ENCODE results near the gene DSCAML1. TPM values are rescaled to one million over a fixed set of nuclear protein-coding genes. Genes with fewer than 3 reads are reported as not detected.

The DSCAML1 gene
- total and polyA plus RNA-seq, 12 donors: 0.16 to 1.5 (median 0.57) TPM

- no peak for DNase-seq
These were observed 126.6 kb downstream of the DSCAML1 start for GRCh38 chr11:117670443-117670842.

GRCh38 chr11:117669616-117670015 is 127.4 kb downstream of the DSCAML1 start:
- no peaks in the 10 kb centered on the region for H3K9me3 ChIP-seq
- no peak overlapping the region for H3K4me3 ChIP-seq
- 95 to 97% methylated on average over 4 of the region's 4 CpGs for WGBS, 2 donors
- peaks cover 0 to 16% (median 0%) of the 10 kb centered on the region in 9 donors for H3K4me1 ChIP-seq
- no peaks in the 10 kb centered on the region for H3K36me3 ChIP-seq
- DNase-seq: no peak
- H3K27ac ChIP-seq: no peak overlapping the region
- intact Hi-C loops (cut with DNase I): no loop called here
- TF ChIP-seq, protein P1, sequence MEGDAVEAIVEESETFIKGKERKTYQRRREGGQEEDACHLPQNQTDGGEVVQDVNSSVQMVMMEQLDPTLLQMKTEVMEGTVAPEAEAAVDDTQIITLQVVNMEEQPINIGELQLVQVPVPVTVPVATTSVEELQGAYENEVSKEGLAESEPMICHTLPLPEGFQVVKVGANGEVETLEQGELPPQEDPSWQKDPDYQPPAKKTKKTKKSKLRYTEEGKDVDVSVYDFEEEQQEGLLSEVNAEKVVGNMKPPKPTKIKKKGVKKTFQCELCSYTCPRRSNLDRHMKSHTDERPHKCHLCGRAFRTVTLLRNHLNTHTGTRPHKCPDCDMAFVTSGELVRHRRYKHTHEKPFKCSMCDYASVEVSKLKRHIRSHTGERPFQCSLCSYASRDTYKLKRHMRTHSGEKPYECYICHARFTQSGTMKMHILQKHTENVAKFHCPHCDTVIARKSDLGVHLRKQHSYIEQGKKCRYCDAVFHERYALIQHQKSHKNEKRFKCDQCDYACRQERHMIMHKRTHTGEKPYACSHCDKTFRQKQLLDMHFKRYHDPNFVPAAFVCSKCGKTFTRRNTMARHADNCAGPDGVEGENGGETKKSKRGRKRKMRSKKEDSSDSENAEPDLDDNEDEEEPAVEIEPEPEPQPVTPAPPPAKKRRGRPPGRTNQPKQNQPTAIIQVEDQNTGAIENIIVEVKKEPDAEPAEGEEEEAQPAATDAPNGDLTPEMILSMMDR (IDR thresholded peaks at IDR 0.05): no peak
- ATAC-seq: no peak
- no peaks in the 10 kb centered on the region for H3K27me3 ChIP-seq

More at GRCh38 chr11:117670443-117670842, 126.6 kb downstream of the DSCAML1 start:
- intact Hi-C loops (cut with DNase I): no loop called here
- Histone ChIP-seq H3K27me3 (no peaks in the 10 kb centered on the region), H3K36me3 (no peaks in the 10 kb centered on the region), H3K4me1 (peaks cover 0 to 8% (median 0%) of the 10 kb centered on the region in 9 donors), H3K4me3 (no peak overlapping the region), H3K9me3 (no peaks in the 10 kb centered on the region), H3K27ac (no peak overlapping the region)
- 82 to 85% methylated on average over 5 of the region's 5 CpGs for WGBS, 2 donors
- TF ChIP-seq, protein P1 (IDR thresholded peaks at IDR 0.05): no peak
- ATAC-seq: no peak

GRCh38 chr11:117669062-117669461 is 128.0 kb downstream of the DSCAML1 start:
- TF ChIP-seq, protein P1 (IDR thresholded peaks at IDR 0.05): no peak
- ATAC-seq (no peak), DNase-seq (no peak)
- intact Hi-C loops (cut with DNase I): no loop called here
- Histone ChIP-seq H3K27me3 (no peaks in the 10 kb centered on the region), H3K4me3 (no peak overlapping the region), H3K27ac (no peak overlapping the region), H3K36me3 (no peaks in the 10 kb centered on the region), H3K9me3 (no peaks in the 10 kb centered on the region), H3K4me1 (peaks cover 0 to 21% (median 0%) of the 10 kb centered on the region in 9 donors)
- 90 to 91% methylated on average over 4 of the region's 4 CpGs for WGBS, 2 donors

GRCh38 chr11:117668321-117668751 is 128.7 kb downstream of the DSCAML1 start:
- Histone ChIP-seq H3K4me3 (no peak overlapping the region), H3K9me3 (no peaks in the 10 kb centered on the region), H3K27ac (no peak overlapping the region), H3K27me3 (no peaks in the 10 kb centered on the region), H3K36me3 (no peaks in the 10 kb centered on the region), H3K4me1 (peaks cover 0 to 23% (median 0%) of the 10 kb centered on the region in 9 donors)
- TF ChIP-seq, protein P1 (IDR thresholded peaks at IDR 0.05): no peak
- DNase-seq: no peak
- WGBS, 2 donors: 88 to 92% methylated on average over 6 of the region's 6 CpGs
- intact Hi-C loops (cut with DNase I): no loop called here
- no peak for ATAC-seq

All from heart right ventricle (tissue), 16 donors.